GM12878 (cell line): Measurements from ENCODE around the gene KLHDC10. TPM values are rescaled to one million over a fixed set of nuclear protein-coding genes. Genes with fewer than 3 reads are reported as not detected.

ENCODE experiments used
- ATAC-seq: fragments of 200-7000 bp; cut with Tn5 transposase; 3 replicates; pipeline ENCODE4 v1.9.1; 2020; ENCODE audit warnings: mild to moderate bottlenecking, moderate library complexity
- BruUV-seq: library from RNA; stranded (reverse); fragments of 400-500 nt; replicated peaks from 2 replicates; lab custom pipeline; 2021; lab: Mats Ljungman, UMichigan
- CTCF ChIA-PET: fragments of 300-600 bp; sonication (Branson Sonifier 250); formaldehyde crosslinking; extraction: SDS; loops from one replicate; lab custom pipeline; 2021; ENCODE audit warnings: inconsistent platforms; lab: Yijun Ruan, JAX
- POLR2A ChIA-PET: fragments of 350-600 bp; formaldehyde crosslinking; extraction: SDS; loops from one replicate; lab custom pipeline; 2021; ENCODE audit warnings: inconsistent platforms; lab: Charles Lee
- RAD21 ChIA-PET: fragments of 300-600 bp; sonication (Branson Sonifier 250); formaldehyde crosslinking; loops from one replicate; lab custom pipeline; 2023; ENCODE audit warnings: antibody characterized with exemption; ENCODE audit not compliant: unreplicated experiment; lab: Charles Lee
- SMC1A ChIA-PET: fragments of 300-600 bp; sonication (Branson Sonifier 250); formaldehyde crosslinking; loops from one replicate; lab custom pipeline; 2023; ENCODE audit not compliant: unreplicated experiment, uncharacterized antibody; lab: Charles Lee
- DNase-seq: peaks from one replicate; pipeline ENCODE4 v3.0.0-alpha.2; 2011; ENCODE audit warnings: low read depth, low spot score
- FAIRE-seq: peaks from 3 replicates; lab custom pipeline; 2011; peaks lifted over from hg19 to GRCh38; lab: Jason Lieb, UNC
- H2AFZ ChIP-seq: 2 replicates; pipeline ENCODE4 v1.6.0; 2011; ENCODE audit warnings: low read depth, low read length, control low read depth; ENCODE audit not compliant: control insufficient read depth
- H3K27ac ChIP-seq: 2 replicates; pipeline ENCODE4 v1.5.1; 2011; ENCODE audit warnings: control low read depth; ENCODE audit not compliant: control insufficient read depth, insufficient read depth
- H3K27me3 ChIP-seq, 2 experiments: replicated peaks in 1 of 2; 2 replicates each; pipeline versions ENCODE4 v1.6.0 to v1.6.1; 2011; ENCODE audit warnings: low read length in 1 of 2; ENCODE audit not compliant: control insufficient read depth in 2 of 2, insufficient read depth in 2 of 2
- H3K36me3 ChIP-seq, 2 experiments: 2 replicates each; pipeline ENCODE4 v1.5.1; 2011; ENCODE audit warnings: low read length in 1 of 2; ENCODE audit not compliant: control insufficient read depth in 2 of 2, insufficient read depth in 2 of 2
- H3K4me1 ChIP-seq: 2 replicates; pipeline ENCODE4 v1.6.1; 2011; ENCODE audit warnings: mild to moderate bottlenecking, low read length, moderate library complexity, mixed read lengths; ENCODE audit not compliant: control insufficient read depth, insufficient read depth
- H3K4me2 ChIP-seq: 2 replicates; pipeline ENCODE4 v1.6.0; 2011; ENCODE audit warnings: control low read depth; ENCODE audit not compliant: control insufficient read depth, insufficient read depth
- H3K4me3 ChIP-seq: fragments of 200-600 bp; sonication (generic); 2 replicates; pipeline ENCODE4 v1.5.1; 2016
- H3K79me2 ChIP-seq: 2 replicates; pipeline ENCODE4 v1.6.0; 2011; ENCODE audit warnings: low read length; ENCODE audit not compliant: control insufficient read depth, insufficient read depth
- H3K9ac ChIP-seq: 2 replicates; pipeline ENCODE4 v1.8.0; 2011; ENCODE audit warnings: low read length, control low read depth, mixed read lengths; ENCODE audit not compliant: control insufficient read depth, insufficient read depth
- H3K9me3 ChIP-seq: replicated peaks from 3 replicates; pipeline ENCODE4 v1.5.1; 2011; ENCODE audit warnings: mild to moderate bottlenecking, low read length; ENCODE audit not compliant: control insufficient read depth, insufficient read depth
- H4K20me1 ChIP-seq: 2 replicates; pipeline ENCODE4 v1.6.0; 2011; ENCODE audit not compliant: control insufficient read depth, insufficient read depth
- BCL11A ChIP-seq: IDR thresholded peaks from 2 replicates; pipeline ENCODE4 v1.6.1; 2011; ENCODE audit warnings: low read depth, low read length
- IRF5 ChIP-seq: fragments of 450-650 bp; IDR thresholded peaks from 2 replicates; pipeline ENCODE4 v1.6.1; 2017; ENCODE audit warnings: borderline replicate concordance
- KDM1A ChIP-seq: fragments of 200-600 bp; sonication (generic); IDR thresholded peaks from 2 replicates; pipeline ENCODE4 v1.6.1; 2016; ENCODE audit warnings: borderline replicate concordance
- NBN ChIP-seq: fragments of 450-650 bp; IDR thresholded peaks from 2 replicates; pipeline ENCODE4 v1.6.1; 2016
- RCOR1 ChIP-seq: conservative IDR thresholded peaks from 2 replicates; pipeline ENCODE4 v1.6.1; 2012; ENCODE audit warnings: low read depth, low read length, improper control_type of control experiment
- WGBS: methylation state at CpG from one replicate; pipeline ENCODE4 v1.1.6; 2016; ENCODE audit warnings: low lambda C conversion rate; ENCODE audit not compliant: insufficient replicate concordance, insufficient coverage; ENCODE audit errors: missing lambda C conversion rate; 5-methylcytosine and 5-hydroxymethylcytosine counted together
- in situ Hi-C: fragments of 300-500 bp; cut with MboI; formaldehyde crosslinking; loops from 9 replicates; pipeline ENCODE4 v1.14.3; 2018; ENCODE audit warnings: mixed read lengths
- intact Hi-C: fragments of 100-400 bp; cut with micrococcal nuclease; formaldehyde crosslinking; loops from one replicate; pipeline ENCODE4 v1.14.2; 2022; ENCODE audit not compliant: unreplicated experiment
- polyA plus RNA-seq, 11 experiments: library from polyadenylated mRNA; depleted of rRNA in 4 of 11; unstranded in 6 of 11; stranded (reverse) in 5 of 11; fragments of >200 nt; fragmentation: Nextera tagmentation in 4 of 11; fragmentation: Illumina TruSeq in 1 of 11; extraction: Ambion mirVana in 4 of 11; extraction: Trizol in 1 of 11; gene quantifications; 1 replicate in 1 of 11; 2 replicates in 10 of 11; pipeline versions ENCODE4 v1.2.1 to v1.2.3, GENCODE V29; 2011 to 2016; ENCODE audit warnings: inconsistent platforms in 2 of 11, missing spikeins in 2 of 11, low read depth in 1 of 11
- total RNA-seq, 4 experiments: library from RNA; depleted of rRNA in 3 of 4; stranded (reverse); fragments of >200 nt in 3 of 4; fragmentation: Illumina TruSeq in 1 of 4; extraction: Trizol in 1 of 4; gene quantifications; 2 replicates each; pipeline versions ENCODE4 v1.2.1 to v1.2.3, GENCODE V29; 2013 to 2021
- TF ChIP-seq, protein P1 (sequence below): fragments of 450-650 bp; IDR thresholded peaks from 2 replicates; pipeline ENCODE4 v1.6.1; 2017; ENCODE audit warnings: mild to moderate bottlenecking, moderate library complexity

Gene KLHDC10
- total and polyA plus RNA-seq, 10 of the 15 experiments (the other 5 are each of a cell fraction or from before 2014, with no cell fraction given) = 2.9 to 20.6 (median 9.4) TPM

DNA sequence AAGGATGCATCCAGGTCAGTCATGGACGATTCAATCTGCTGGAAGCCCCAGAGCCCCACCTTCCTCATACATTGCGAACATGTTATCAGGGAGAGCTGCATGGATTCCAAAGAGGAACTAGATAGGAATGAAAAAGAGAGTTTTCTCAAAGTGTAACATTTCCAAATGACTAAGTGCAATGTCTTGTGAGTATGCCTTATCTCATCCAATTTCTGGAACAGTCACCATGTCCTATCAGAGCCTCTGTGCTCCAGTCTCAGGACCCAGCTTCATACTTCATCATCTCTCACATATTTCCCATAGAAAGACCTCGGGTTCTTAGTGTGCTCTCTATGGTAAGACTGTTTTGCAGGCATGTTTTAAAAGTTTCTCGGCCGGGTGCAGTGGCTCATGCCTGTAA lies 45.9 kb upstream of the KLHDC10 start:
- no peak for DNase-seq
- no peaks in the 10 kb centered on the region for H3K27me3 ChIP-seq
- ATAC-seq = no peak
- no TSS peak for BruUV-seq
- ChIA-PET CTCF (no interaction called here), RAD21 (interaction anchor here (1.3 kb wide), 1 partner anchor 14 kb away, joined by 6 read pairs; no protein-coding TSS in a partner anchor), POLR2A (no interaction called here), SMC1A (no interaction called here)
- H3K9ac ChIP-seq = no peak overlapping the region
- in situ Hi-C loops (no loop called here), intact Hi-C loops (no loop called here)
- H2AFZ ChIP-seq = no peak overlapping the region
- H4K20me1 ChIP-seq = no peaks in the 10 kb centered on the region
- no peak overlapping the region for H3K4me3 ChIP-seq
- no peaks in the 10 kb centered on the region for H3K9me3 ChIP-seq
- no peak overlapping the region for H3K27ac ChIP-seq
- H3K4me2 ChIP-seq = no peak overlapping the region
- H3K4me1 ChIP-seq = no peaks in the 10 kb centered on the region
- TF ChIP-seq NBN = no peak
- no peak for TF ChIP-seq IRF5
- TF ChIP-seq, protein P1, sequence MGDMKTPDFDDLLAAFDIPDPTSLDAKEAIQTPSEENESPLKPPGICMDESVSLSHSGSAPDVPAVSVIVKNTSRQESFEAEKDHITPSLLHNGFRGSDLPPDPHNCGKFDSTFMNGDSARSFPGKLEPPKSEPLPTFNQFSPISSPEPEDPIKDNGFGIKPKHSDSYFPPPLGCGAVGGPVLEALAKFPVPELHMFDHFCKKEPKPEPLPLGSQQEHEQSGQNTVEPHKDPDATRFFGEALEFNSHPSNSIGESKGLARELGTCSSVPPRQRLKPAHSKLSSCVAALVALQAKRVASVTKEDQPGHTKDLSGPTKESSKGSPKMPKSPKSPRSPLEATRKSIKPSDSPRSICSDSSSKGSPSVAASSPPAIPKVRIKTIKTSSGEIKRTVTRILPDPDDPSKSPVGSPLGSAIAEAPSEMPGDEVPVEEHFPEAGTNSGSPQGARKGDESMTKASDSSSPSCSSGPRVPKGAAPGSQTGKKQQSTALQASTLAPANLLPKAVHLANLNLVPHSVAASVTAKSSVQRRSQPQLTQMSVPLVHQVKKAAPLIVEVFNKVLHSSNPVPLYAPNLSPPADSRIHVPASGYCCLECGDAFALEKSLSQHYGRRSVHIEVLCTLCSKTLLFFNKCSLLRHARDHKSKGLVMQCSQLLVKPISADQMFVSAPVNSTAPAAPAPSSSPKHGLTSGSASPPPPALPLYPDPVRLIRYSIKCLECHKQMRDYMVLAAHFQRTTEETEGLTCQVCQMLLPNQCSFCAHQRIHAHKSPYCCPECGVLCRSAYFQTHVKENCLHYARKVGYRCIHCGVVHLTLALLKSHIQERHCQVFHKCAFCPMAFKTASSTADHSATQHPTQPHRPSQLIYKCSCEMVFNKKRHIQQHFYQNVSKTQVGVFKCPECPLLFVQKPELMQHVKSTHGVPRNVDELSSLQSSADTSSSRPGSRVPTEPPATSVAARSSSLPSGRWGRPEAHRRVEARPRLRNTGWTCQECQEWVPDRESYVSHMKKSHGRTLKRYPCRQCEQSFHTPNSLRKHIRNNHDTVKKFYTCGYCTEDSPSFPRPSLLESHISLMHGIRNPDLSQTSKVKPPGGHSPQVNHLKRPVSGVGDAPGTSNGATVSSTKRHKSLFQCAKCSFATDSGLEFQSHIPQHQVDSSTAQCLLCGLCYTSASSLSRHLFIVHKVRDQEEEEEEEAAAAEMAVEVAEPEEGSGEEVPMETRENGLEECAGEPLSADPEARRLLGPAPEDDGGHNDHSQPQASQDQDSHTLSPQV = no peak
- no peak for TF ChIP-seq BCL11A
- no peak for TF ChIP-seq KDM1A
- no peak for TF ChIP-seq RCOR1
- peaks cover 7 to 18% of the 10 kb centered on the region in 2 experiments for H3K36me3 ChIP-seq
- FAIRE-seq = no peak
- H3K79me2 ChIP-seq = no peaks in the 10 kb centered on the region
- WGBS = 98% methylated on average over 5 of the region's 5 CpGs
